ENCODE measurements around the gene SETBP1.
A peak's percentile ranks its signal among the peaks of the same experiment; 100 is the strongest.

SETBP1 gene

DNA sequence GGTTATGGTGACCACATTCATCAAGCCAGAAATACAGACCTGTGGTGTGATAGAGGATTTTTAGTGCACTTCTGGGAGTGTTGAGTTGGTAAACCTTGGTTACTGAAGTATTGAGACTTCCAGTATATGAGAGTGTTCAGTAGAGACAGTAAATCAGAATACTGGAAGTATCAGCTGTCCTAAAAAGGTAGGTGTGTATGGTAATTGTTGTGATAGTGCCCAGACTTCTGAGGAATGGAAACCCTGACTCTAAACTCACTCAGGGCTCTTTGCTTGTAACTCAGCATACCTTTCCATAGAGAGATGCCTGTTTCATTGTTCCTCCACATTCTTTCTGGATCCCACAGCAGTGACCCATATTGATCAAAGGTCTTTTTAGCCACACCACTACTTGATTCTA is 217.1 kb downstream of the SETBP1 start:
- H3K79me2 ChIP-seq (ENCODE audit: insufficient read depth, low read length): no peaks in the 10 kb centered on the region
- H3K36me3 ChIP-seq (ENCODE audit: insufficient read depth, low read length): no peaks in the 10 kb centered on the region
- no peak overlapping the region for H3K27ac ChIP-seq (ENCODE audit: low read depth, low read length, poor library complexity, severe bottlenecking)
- no peaks in the 10 kb centered on the region for H3F3A ChIP-seq (ENCODE audit: insufficient read depth, low read length)
- no peaks in the 10 kb centered on the region for H3K27me3 ChIP-seq (ENCODE audit: insufficient read depth, low read length)
- no peak overlapping the region for H3K4me3 ChIP-seq (ENCODE audit: low read depth, low read length, poor library complexity, severe bottlenecking)
- H4K20me1 ChIP-seq (ENCODE audit: insufficient read depth, low read length): no peaks in the 10 kb centered on the region
- no peak overlapping the region for H3K4me2 ChIP-seq (ENCODE audit: low read length)
- H2AFZ ChIP-seq (ENCODE audit: low read length): no peak overlapping the region
- no peaks in the 10 kb centered on the region for H3K9me3 ChIP-seq (ENCODE audit: low read length)
- TF ChIP-seq EZH2 (IDR thresholded peaks at IDR 0.05; ENCODE audit: borderline replicate concordance, low read length): no peak
- TF ChIP-seq, protein P1, sequence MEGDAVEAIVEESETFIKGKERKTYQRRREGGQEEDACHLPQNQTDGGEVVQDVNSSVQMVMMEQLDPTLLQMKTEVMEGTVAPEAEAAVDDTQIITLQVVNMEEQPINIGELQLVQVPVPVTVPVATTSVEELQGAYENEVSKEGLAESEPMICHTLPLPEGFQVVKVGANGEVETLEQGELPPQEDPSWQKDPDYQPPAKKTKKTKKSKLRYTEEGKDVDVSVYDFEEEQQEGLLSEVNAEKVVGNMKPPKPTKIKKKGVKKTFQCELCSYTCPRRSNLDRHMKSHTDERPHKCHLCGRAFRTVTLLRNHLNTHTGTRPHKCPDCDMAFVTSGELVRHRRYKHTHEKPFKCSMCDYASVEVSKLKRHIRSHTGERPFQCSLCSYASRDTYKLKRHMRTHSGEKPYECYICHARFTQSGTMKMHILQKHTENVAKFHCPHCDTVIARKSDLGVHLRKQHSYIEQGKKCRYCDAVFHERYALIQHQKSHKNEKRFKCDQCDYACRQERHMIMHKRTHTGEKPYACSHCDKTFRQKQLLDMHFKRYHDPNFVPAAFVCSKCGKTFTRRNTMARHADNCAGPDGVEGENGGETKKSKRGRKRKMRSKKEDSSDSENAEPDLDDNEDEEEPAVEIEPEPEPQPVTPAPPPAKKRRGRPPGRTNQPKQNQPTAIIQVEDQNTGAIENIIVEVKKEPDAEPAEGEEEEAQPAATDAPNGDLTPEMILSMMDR (IDR thresholded peaks at IDR 0.05; ENCODE audit: low read length): no peak
- no peaks in the 10 kb centered on the region for H3K9me2 ChIP-seq (ENCODE audit: low read depth, low read length)
- no peak overlapping the region for H3K9ac ChIP-seq (ENCODE audit: low read length)
- H3K4me1 ChIP-seq (ENCODE audit: insufficient read depth, low read length, severe bottlenecking): no peaks in the 10 kb centered on the region

DNA sequence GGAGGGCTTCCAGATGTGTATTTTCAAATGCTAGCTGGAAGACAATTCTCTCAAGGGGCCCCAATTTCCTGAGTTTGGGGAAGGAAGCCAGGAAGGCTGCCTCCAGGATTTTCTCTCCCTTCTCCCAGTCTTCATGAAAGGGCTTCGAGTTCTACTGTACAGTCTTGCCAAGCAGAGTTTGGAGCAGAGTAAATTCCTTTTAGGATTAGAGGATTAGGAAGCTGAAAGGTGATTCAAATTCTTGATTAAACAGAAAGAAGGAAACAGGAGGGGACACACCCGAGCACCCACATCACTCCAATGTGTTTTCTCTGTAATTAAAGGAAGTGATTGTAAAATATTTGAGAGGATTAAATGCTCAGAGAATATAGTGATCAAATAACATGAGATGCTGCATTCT is 217.8 kb downstream of the SETBP1 start:
- Histone ChIP-seq H3K9me2 (ENCODE audit: low read depth, low read length) (no peaks in the 10 kb centered on the region), H3F3A (ENCODE audit: insufficient read depth, low read length) (no peaks in the 10 kb centered on the region), H3K36me3 (ENCODE audit: insufficient read depth, low read length) (no peaks in the 10 kb centered on the region), H3K27ac (ENCODE audit: low read depth, low read length, poor library complexity, severe bottlenecking) (no peak overlapping the region), H3K27me3 (ENCODE audit: insufficient read depth, low read length) (no peaks in the 10 kb centered on the region), H3K79me2 (ENCODE audit: insufficient read depth, low read length) (no peaks in the 10 kb centered on the region), H3K4me1 (ENCODE audit: insufficient read depth, low read length, severe bottlenecking) (no peaks in the 10 kb centered on the region), H3K9ac (ENCODE audit: low read length) (no peak overlapping the region), H3K4me3 (ENCODE audit: low read depth, low read length, poor library complexity, severe bottlenecking) (no peak overlapping the region), H3K4me2 (ENCODE audit: low read length) (no peak overlapping the region), H2AFZ (ENCODE audit: low read length) (no peak overlapping the region), H4K20me1 (ENCODE audit: insufficient read depth, low read length) (no peaks in the 10 kb centered on the region), H3K9me3 (ENCODE audit: low read length) (no peaks in the 10 kb centered on the region)
- TF ChIP-seq EZH2 (IDR thresholded peaks at IDR 0.05; ENCODE audit: borderline replicate concordance, low read length): no peak

DNA sequence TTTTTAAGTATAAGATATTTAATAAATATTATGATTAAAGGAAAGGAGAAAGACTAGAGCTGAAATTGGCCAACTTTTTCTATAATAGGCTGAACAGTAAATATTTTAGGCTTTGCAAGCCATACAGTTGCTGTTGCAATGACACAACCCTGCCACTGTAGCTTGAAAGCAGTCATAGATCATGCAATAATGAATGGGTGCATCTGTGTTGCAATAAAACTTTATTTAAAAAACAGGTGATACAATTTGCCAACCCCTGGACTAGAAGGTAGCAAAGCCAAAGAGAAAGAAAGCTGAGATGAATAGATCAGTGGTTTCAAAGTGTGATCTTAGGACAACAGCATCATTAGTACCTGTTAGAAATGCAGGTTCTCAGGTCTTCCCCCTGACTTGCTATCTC is 219.1 kb downstream of the SETBP1 start:
- Histone ChIP-seq H3K9ac (ENCODE audit: low read length) (no peak overlapping the region), H3K4me2 (ENCODE audit: low read length) (no peak overlapping the region), H3K9me2 (ENCODE audit: low read depth, low read length) (no peaks in the 10 kb centered on the region)

DNA sequence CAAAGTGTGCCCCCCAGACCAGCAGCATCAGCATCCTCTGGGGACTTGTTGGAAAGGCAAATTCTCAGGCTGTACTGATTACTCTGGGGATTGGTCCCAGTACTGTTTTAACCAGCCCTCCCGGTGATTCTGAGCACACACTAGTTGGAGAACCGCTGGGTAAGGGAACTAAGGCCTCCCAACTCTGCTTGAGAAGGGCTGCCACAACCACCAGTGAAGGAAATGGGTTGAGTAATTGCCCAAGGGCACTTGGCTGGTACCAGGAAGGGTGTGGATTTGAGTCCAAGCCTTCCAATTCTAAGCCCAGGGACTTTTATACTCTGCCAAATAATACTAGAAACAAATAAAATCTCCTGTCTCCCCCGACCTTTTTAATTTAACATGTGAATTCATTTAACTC is 219.9 kb downstream of the SETBP1 start:
- Histone ChIP-seq H2AFZ (ENCODE audit: low read length) (no peak overlapping the region), H3K9ac (ENCODE audit: low read length) (no peak overlapping the region), H3K36me3 (ENCODE audit: insufficient read depth, low read length) (no peaks in the 10 kb centered on the region), H3K79me2 (ENCODE audit: insufficient read depth, low read length) (no peaks in the 10 kb centered on the region), H3K27me3 (ENCODE audit: insufficient read depth, low read length) (no peaks in the 10 kb centered on the region), H3K9me3 (ENCODE audit: low read length) (no peaks in the 10 kb centered on the region), H3F3A (ENCODE audit: insufficient read depth, low read length) (no peaks in the 10 kb centered on the region), H3K4me2 (ENCODE audit: low read length) (no peak overlapping the region), H3K27ac (ENCODE audit: low read depth, low read length, poor library complexity, severe bottlenecking) (no peak overlapping the region), H3K9me2 (ENCODE audit: low read depth, low read length) (no peaks in the 10 kb centered on the region), H3K4me3 (ENCODE audit: low read depth, low read length, poor library complexity, severe bottlenecking) (no peak overlapping the region), H4K20me1 (ENCODE audit: insufficient read depth, low read length) (no peaks in the 10 kb centered on the region), H3K4me1 (ENCODE audit: insufficient read depth, low read length, severe bottlenecking) (no peaks in the 10 kb centered on the region)
- no peak for TF ChIP-seq EZH2 (IDR thresholded peaks at IDR 0.05; ENCODE audit: borderline replicate concordance, low read length)
- TF ChIP-seq, protein P1 (IDR thresholded peaks at IDR 0.05; ENCODE audit: low read length): no peak

More for the DNA sequence above, 219.1 kb downstream of the SETBP1 start:
- Histone ChIP-seq H3K4me3 (ENCODE audit: low read depth, low read length, poor library complexity, severe bottlenecking) (no peak overlapping the region), H3F3A (ENCODE audit: insufficient read depth, low read length) (no peaks in the 10 kb centered on the region), H3K4me1 (ENCODE audit: insufficient read depth, low read length, severe bottlenecking) (no peaks in the 10 kb centered on the region), H3K36me3 (ENCODE audit: insufficient read depth, low read length) (no peaks in the 10 kb centered on the region), H3K9me3 (ENCODE audit: low read length) (no peaks in the 10 kb centered on the region), H3K27ac (ENCODE audit: low read depth, low read length, poor library complexity, severe bottlenecking) (no peak overlapping the region), H3K27me3 (ENCODE audit: insufficient read depth, low read length) (no peaks in the 10 kb centered on the region), H4K20me1 (ENCODE audit: insufficient read depth, low read length) (no peaks in the 10 kb centered on the region), H3K79me2 (ENCODE audit: insufficient read depth, low read length) (no peaks in the 10 kb centered on the region), H2AFZ (ENCODE audit: low read length) (no peak overlapping the region)
- no peak for TF ChIP-seq EZH2 (IDR thresholded peaks at IDR 0.05; ENCODE audit: borderline replicate concordance, low read length)
- TF ChIP-seq, protein P1 (IDR thresholded peaks at IDR 0.05; ENCODE audit: low read length): peak; percentile 26
